IMR-90 (cell line): ENCODE results near the gene NDEL1. TPM values are rescaled to one million over a fixed set of nuclear protein-coding genes. Genes with fewer than 3 reads are reported as not detected.

Experiments
- ATAC-seq: fragments of 200-7000 bp; cut with Tn5 transposase; 2 replicates; pipeline ENCODE4 v1.9.1; 2020; ENCODE audit warnings: low read depth, mild to moderate bottlenecking, moderate library complexity
- BruUV-seq: library from RNA; stranded (reverse); fragments of 400-500 nt; replicated peaks from 2 replicates; lab custom pipeline; 2021; lab: Mats Ljungman, UMichigan
- CTCF ChIA-PET: fragments of 300-600 bp; formaldehyde crosslinking; extraction: SDS; loops from one replicate; lab custom pipeline; 2021; ENCODE audit warnings: antibody characterized with exemption; lab: Yijun Ruan, JAX
- POLR2A ChIA-PET: fragments of 300-600 bp; sonication (Branson Sonifier 250); formaldehyde crosslinking; loops from one replicate; lab custom pipeline; 2022; ENCODE audit warnings: antibody characterized with exemption; ENCODE audit not compliant: unreplicated experiment; lab: Charles Lee
- DNase-seq: peaks from one replicate; pipeline ENCODE4 v3.0.0; 2013
- H2AFZ ChIP-seq: replicated peaks from 2 replicates; pipeline ENCODE3; 2013; ENCODE audit warnings: low read length, mild to moderate bottlenecking; ENCODE audit not compliant: poor library complexity
- H2AK5ac ChIP-seq: 2 replicates; pipeline ENCODE4 v1.6.1; 2013; ENCODE audit warnings: low read depth, low read length, inconsistent platforms
- H2AK9ac ChIP-seq: replicated peaks from 2 replicates; pipeline ENCODE3; 2013; ENCODE audit warnings: mild to moderate bottlenecking, low read depth, low read length, moderate library complexity; ENCODE audit not compliant: poor library complexity
- H2BK120ac ChIP-seq: 2 replicates; pipeline ENCODE4 v1.6.1; 2013; ENCODE audit warnings: low read depth, low read length, inconsistent platforms
- H2BK15ac ChIP-seq: 3 replicates; pipeline ENCODE4 v1.6.1; 2013; ENCODE audit warnings: low read depth, low read length, inconsistent platforms
- H2BK20ac ChIP-seq: 2 replicates; pipeline ENCODE4 v1.6.1; 2013; ENCODE audit warnings: low read depth, mild to moderate bottlenecking, inconsistent platforms, low read length, moderate library complexity
- H2BK5ac ChIP-seq: 2 replicates; pipeline ENCODE4 v1.6.1; 2013; ENCODE audit warnings: mild to moderate bottlenecking, low read depth, low read length, inconsistent platforms; ENCODE audit not compliant: poor library complexity, severe bottlenecking
- H3K14ac ChIP-seq: replicated peaks from 2 replicates; pipeline ENCODE4 v1.6.1; 2013; ENCODE audit warnings: low read depth, low read length, inconsistent platforms
- H3K18ac ChIP-seq: 2 replicates; pipeline ENCODE4 v1.6.1; 2013; ENCODE audit warnings: low read depth, low read length, control low read depth
- H3K23ac ChIP-seq: 2 replicates; pipeline ENCODE4 v1.6.1; 2013; ENCODE audit warnings: low read depth, low read length, inconsistent platforms
- H3K27ac ChIP-seq: 2 replicates; pipeline ENCODE4 v1.5.1; 2013; ENCODE audit warnings: mild to moderate bottlenecking, control low read depth, low read length; ENCODE audit not compliant: insufficient read depth
- H3K27me3 ChIP-seq: 2 replicates; pipeline ENCODE4 v1.6.1; 2013; ENCODE audit warnings: low read length; ENCODE audit not compliant: control insufficient read depth, insufficient read depth
- H3K36me3 ChIP-seq: 2 replicates; pipeline ENCODE4 v1.6.1; 2013; ENCODE audit warnings: low read length, mixed read lengths; ENCODE audit not compliant: control insufficient read depth, insufficient read depth
- H3K4ac ChIP-seq: 2 replicates; pipeline ENCODE4 v1.6.1; 2013; ENCODE audit warnings: low read depth, low read length, inconsistent platforms
- H3K4me1 ChIP-seq: 2 replicates; pipeline ENCODE4 v1.6.1; 2013; ENCODE audit warnings: low read length, mixed read lengths; ENCODE audit not compliant: control insufficient read depth, insufficient read depth
- H3K4me2 ChIP-seq: 2 replicates; pipeline ENCODE4 v1.6.1; 2013; ENCODE audit warnings: low read depth, mild to moderate bottlenecking, control low read depth, low read length, moderate library complexity
- H3K4me3 ChIP-seq: 2 replicates; pipeline ENCODE4 v1.5.1; 2013; ENCODE audit warnings: low read depth, mild to moderate bottlenecking, control low read depth, low read length, moderate library complexity; ENCODE audit not compliant: insufficient read depth
- H3K56ac ChIP-seq: 2 replicates; pipeline ENCODE4 v1.6.1; 2013; ENCODE audit warnings: low read length, inconsistent platforms; ENCODE audit not compliant: insufficient read depth; ENCODE audit errors: extremely low read depth
- H3K79me1 ChIP-seq, 2 experiments: 2 replicates each; pipeline ENCODE4 v1.6.1; 2013; ENCODE audit warnings: low read length in 2 of 2, inconsistent platforms in 1 of 2, low read depth in 1 of 2
- H3K9ac ChIP-seq: 2 replicates; pipeline ENCODE4 v1.6.1; 2013; ENCODE audit warnings: low read depth, low read length, control low read depth
- H3K9me1 ChIP-seq: 2 replicates; pipeline ENCODE4 v1.6.1; 2013; ENCODE audit warnings: low read length, inconsistent platforms; ENCODE audit not compliant: insufficient read depth
- H3K9me3 ChIP-seq: 2 replicates; pipeline ENCODE4 v1.6.1; 2013; ENCODE audit warnings: low read length; ENCODE audit not compliant: control insufficient read depth, insufficient read depth
- H4K20me1 ChIP-seq: 2 replicates; pipeline ENCODE4 v1.6.1; 2013; ENCODE audit warnings: low read length, inconsistent platforms; ENCODE audit not compliant: insufficient read depth
- H4K5ac ChIP-seq: 2 replicates; pipeline ENCODE4 v1.6.1; 2013; ENCODE audit warnings: mild to moderate bottlenecking, low read depth, low read length, control low read depth
- H4K8ac ChIP-seq, 2 experiments: 2 replicates each; pipeline ENCODE4 v1.6.1; 2013; ENCODE audit warnings: low read depth in 2 of 2, low read length in 2 of 2, control low read depth in 1 of 2, inconsistent platforms in 1 of 2
- H4K91ac ChIP-seq: 2 replicates; pipeline ENCODE4 v1.6.1; 2013; ENCODE audit warnings: low read depth, low read length, inconsistent platforms; ENCODE audit not compliant: insufficient read depth
- CEBPB ChIP-seq: IDR thresholded peaks from 2 replicates; pipeline ENCODE4 v1.6.1; 2012; ENCODE audit warnings: low read depth, low read length, improper control_type of control experiment
- WGBS, 2 experiments: methylation state at CpG; one replicate each; pipeline versions ENCODE4 v1.1.5 to v1.1.7; 2013; ENCODE audit warnings: missing lambda C conversion rate in 2 of 2; ENCODE audit not compliant: insufficient read length in 1 of 2; ENCODE audit errors: extremely low coverage in 2 of 2; 5-methylcytosine and 5-hydroxymethylcytosine counted together
- dilution Hi-C: fragments of 300-500 bp; cut with HindIII; formaldehyde crosslinking; loops from one replicate; pipeline ENCODE4 v1.14.3; 2018; ENCODE audit warnings: low sequenced_read_pairs; ENCODE audit not compliant: unreplicated experiment
- in situ Hi-C: fragments of 300-500 bp; cut with MboI; formaldehyde crosslinking; loops from 3 replicates; pipeline ENCODE4 v1.14.3; 2019; ENCODE audit warnings: low sequenced_read_pairs, inconsistent platforms, mixed read lengths
- intact Hi-C: fragments of 100-400 bp; cut with micrococcal nuclease; formaldehyde crosslinking; loops from 2 replicates; pipeline ENCODE4 v1.10.0; 2022
- polyA plus RNA-seq, 3 experiments: library from polyadenylated mRNA; depleted of rRNA; stranded (reverse); fragments of >200 nt; gene quantifications; 2 replicates each; pipeline ENCODE4 v1.2.3, GENCODE V29; 2012; ENCODE audit warnings: low replicate concordance in 1 of 3
- total RNA-seq: library from RNA; depleted of rRNA; stranded (reverse); fragments of >200 nt; gene quantifications from 2 replicates; pipeline ENCODE4 v1.2.3, GENCODE V29; 2012
- TF ChIP-seq, protein P1 (sequence below): fragments of 150-350 bp; IDR thresholded peaks from 2 replicates; pipeline ENCODE4 v1.6.1; 2017; ENCODE audit warnings: mild to moderate bottlenecking, antibody characterized with exemption, low read length, low read depth

Gene NDEL1
- total and polyA plus RNA-seq, 2 of the 4 experiments (the other 2 are of a cell fraction), result 28.9 to 95.6 TPM

DNA sequence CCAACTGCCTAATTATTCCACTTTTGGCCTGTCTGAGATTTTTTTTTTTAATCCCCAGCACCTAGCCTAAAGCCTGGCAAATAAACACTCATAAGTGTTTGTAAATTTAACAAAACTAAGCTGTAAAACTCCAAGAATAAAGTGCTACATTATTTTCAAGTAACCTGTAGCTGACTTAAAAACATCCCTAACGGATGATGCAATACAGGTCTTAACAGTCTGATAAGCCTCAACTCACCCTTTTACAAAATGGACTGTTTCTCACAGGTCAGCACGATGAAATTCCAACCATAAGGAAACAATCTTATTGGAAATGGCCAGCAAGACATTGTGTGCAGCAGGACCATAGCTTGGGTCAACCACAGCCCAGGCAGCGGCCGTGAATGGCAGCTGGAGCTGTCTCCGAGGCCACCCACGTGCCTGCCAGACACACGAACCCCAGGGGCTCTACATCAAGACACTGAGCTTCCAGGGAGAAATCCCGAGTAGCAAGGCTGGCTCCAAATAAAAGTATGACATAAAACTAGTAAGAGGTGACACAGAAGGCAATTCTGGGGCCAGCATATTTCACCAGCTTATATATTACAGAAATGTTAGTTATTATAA is 58.9 kb downstream of the NDEL1 start:
- WGBS, 2 experiments, result 88% methylated on average over 3 of the region's 8 CpGs; no CpG with 5 or more reads in 1 of the 2 experiments
- no TSS peak for BruUV-seq
- no peak overlapping the region for H3K4ac ChIP-seq
- dilution Hi-C loops, result no loop called here
- H3K79me1 ChIP-seq, result no peaks in the 10 kb centered on the region; a peak in 2 of 4 replicates
- H3K4me1 ChIP-seq, result no peaks in the 10 kb centered on the region
- H3K36me3 ChIP-seq, result peaks cover 62% of the 10 kb centered on the region
- H4K91ac ChIP-seq, result no peak overlapping the region
- H3K9me3 ChIP-seq, result no peaks in the 10 kb centered on the region
- no peak overlapping the region for H2BK20ac ChIP-seq
- H3K27ac ChIP-seq, result no peak overlapping the region
- H4K20me1 ChIP-seq, result no peaks in the 10 kb centered on the region
- H3K4me3 ChIP-seq, result no peak overlapping the region
- H3K23ac ChIP-seq, result no peak overlapping the region
- in situ Hi-C loops, result no loop called here
- H2AK9ac ChIP-seq, result no peak overlapping the region
- no peak overlapping the region for H3K14ac ChIP-seq
- intact Hi-C loops, result no loop called here
- no peak overlapping the region for H3K56ac ChIP-seq
- H3K9ac ChIP-seq, result no peak overlapping the region
- no peaks in the 10 kb centered on the region for H3K9me1 ChIP-seq
- H2BK120ac ChIP-seq, result no peak overlapping the region
- H2BK5ac ChIP-seq, result no peak overlapping the region
- H3K27me3 ChIP-seq, result no peaks in the 10 kb centered on the region
- no peak overlapping the region for H3K18ac ChIP-seq
- DNase-seq, result no peak
- no peak overlapping the region for H2AK5ac ChIP-seq
- ChIA-PET POLR2A (no interaction called here), CTCF (no interaction called here)
- H2BK15ac ChIP-seq, result no peak overlapping the region
- H2AFZ ChIP-seq, result no peak overlapping the region
- no peak for ATAC-seq
- no peak overlapping the region for H3K4me2 ChIP-seq
- no peak overlapping the region for H4K8ac ChIP-seq
- TF ChIP-seq CEBPB, result peak; percentile 68
- TF ChIP-seq, protein P1, sequence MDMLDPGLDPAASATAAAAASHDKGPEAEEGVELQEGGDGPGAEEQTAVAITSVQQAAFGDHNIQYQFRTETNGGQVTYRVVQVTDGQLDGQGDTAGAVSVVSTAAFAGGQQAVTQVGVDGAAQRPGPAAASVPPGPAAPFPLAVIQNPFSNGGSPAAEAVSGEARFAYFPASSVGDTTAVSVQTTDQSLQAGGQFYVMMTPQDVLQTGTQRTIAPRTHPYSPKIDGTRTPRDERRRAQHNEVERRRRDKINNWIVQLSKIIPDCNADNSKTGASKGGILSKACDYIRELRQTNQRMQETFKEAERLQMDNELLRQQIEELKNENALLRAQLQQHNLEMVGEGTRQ, result no peak
- H4K5ac ChIP-seq, result no peak overlapping the region
